GM19324 (cell line): ENCODE data around the gene CRYL1.

ENCODE experiments used
- ATAC-seq: cut with Tn5 transposase; IDR thresholded peaks from one replicate; pipeline ENCODE4 v1.9.1; 2021; ENCODE audit warnings: mild to moderate bottlenecking, moderate library complexity; ENCODE audit not compliant: unreplicated experiment, low FRiP score

Gene CRYL1

GRCh38 chr13:20429682-20430081 is 96.0 kb downstream of the CRYL1 start:
- no peak for ATAC-seq

- no peak for ATAC-seq
Observed at GRCh38 chr13:20428666-20429644, 96.7 kb downstream of the CRYL1 start.

- no peak for ATAC-seq
Observed at GRCh38 chr13:20426766-20427448, 98.8 kb downstream of the CRYL1 start.

DNA sequence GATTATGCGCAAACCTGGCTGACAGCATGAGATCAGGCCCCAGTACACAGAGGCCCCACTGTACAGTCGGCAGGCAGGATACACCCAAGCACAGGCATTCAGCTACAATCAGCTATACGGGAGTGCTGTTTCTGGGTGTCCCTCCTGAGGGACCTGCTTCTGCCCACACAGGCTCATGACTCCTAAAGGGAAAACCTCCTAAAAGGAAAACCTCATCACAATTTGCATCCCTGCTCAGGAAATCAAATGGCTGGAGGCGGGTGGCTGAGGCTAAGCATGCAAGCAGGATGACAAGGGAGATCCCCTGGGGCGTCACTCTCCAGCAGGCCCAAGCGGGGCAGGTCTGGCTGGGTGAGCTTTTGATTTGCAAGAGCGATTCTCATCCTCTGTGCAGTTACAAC is 99.8 kb downstream of the CRYL1 start:
- ATAC-seq = no peak

GRCh38 chr13:20424949-20425348 is 100.7 kb downstream of the CRYL1 start:
- no peak for ATAC-seq

GRCh38 chr13:20424559-20424852 is 101.2 kb downstream of the CRYL1 start:
- no peak for ATAC-seq

GRCh38 chr13:20422362-20422761 is 103.3 kb downstream of the CRYL1 start:
- no peak for ATAC-seq

GRCh38 chr13:20420938-20421337 is 104.7 kb downstream of the CRYL1 start:
- no peak for ATAC-seq

- no peak for ATAC-seq
Observed at GRCh38 chr13:20418953-20419352, 106.7 kb downstream of the CRYL1 start.

GRCh38 chr13:20416223-20416745 is 109.4 kb downstream of the CRYL1 start:
- ATAC-seq = no peak

DNA sequence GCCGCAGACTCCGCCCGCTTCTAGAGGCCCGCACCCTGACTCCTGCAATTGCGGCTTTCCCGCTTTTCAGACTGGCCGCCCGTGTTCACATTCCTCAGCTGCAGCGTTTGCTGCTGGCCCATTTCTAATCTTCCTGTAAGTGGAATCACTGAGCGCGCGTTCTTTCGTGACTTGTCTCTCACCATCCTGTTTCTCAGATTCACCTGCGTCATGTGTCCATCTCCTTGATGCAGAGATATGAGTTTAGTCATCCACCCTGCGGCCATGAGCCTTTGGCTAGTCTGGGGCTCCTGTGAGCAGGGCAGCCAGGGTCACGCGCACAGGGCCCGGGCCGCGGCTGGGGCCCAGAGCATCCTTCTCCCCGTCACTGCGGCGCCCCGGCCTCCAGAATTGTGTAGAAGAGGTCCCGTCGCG is 110.0 kb downstream of the CRYL1 start:
- ATAC-seq = no peak

DNA sequence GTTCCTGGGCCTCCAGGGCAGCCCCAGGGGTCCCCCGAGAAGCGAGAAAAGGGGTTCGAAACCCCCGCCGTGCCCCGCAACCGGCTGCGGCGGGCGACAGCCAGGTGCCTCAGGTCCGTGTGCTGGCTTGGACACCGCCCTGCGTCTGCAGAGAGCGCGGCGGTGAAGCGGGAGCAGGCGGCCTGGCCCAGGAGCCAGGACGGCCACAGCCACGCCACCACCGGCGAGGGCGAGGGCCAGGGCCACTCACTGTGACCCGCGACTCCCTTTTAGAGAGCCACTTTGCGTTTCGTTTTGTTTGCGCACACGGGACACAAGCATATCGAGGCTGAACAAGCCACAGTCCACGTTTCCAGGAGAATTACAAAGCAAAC is 110.4 kb downstream of the CRYL1 start:
- no peak for ATAC-seq

GRCh38 chr13:20414546-20415305 is 110.9 kb downstream of the CRYL1 start:
- no peak for ATAC-seq

GRCh38 chr13:20412691-20413355 is 112.8 kb downstream of the CRYL1 start:
- ATAC-seq = no peak

DNA sequence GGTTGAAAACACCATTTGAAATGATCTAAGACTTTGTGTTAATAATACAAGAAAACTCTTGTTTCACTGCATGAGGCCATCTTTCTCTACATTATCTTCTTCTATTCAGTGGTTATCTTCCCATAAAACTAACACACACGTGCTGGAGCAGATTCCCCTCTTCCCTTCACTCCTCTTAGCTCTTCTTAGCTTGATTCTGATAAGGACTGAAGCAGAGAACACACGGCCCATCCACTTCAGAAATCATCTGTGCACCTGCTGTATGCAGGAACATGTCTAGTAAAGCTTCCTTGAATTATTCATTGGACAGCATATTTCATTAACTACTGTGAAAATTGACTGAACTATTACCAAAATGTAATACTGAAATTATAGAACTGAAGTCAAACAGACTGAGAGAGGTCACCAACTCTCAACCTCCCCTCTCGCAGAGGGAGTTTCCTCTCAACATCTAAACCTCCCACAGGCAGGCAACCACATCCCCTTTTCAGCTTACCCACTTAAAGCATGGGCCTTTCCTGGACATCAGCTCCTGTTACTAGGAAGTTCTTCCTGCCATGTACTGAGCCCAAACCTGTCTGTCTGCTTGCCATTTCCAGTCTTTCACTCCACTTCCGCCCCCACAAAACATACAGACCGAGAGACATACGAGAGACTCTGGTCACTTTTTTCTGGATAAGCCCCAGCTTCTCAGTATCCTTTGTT is 113.9 kb downstream of the CRYL1 start:
- ATAC-seq = peak; percentile 69

DNA sequence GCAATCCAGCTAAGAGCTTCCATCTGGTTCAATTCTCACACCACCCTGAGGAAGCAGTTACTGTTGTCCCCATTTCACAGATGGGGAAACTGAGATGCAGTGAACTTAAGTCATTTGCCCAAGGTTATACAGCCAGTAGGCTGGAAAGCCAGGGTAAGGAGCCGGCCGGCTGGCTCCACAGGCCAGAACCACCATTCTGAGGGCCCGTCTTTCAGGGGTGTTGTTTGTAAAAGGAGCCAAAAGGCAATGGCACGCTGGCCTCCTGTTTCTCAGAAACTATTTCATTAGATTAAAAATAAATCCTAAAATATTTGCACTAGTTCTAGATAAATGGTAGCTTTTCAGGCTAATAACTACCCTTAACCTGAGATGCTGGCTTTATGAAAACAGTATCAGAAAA is 114.9 kb downstream of the CRYL1 start:
- no peak for ATAC-seq

GRCh38 chr13:20408181-20408580 is 117.5 kb downstream of the CRYL1 start:
- ATAC-seq = no peak

- ATAC-seq = no peak
Observed at GRCh38 chr13:20407759-20408158, 117.9 kb downstream of the CRYL1 start.

DNA sequence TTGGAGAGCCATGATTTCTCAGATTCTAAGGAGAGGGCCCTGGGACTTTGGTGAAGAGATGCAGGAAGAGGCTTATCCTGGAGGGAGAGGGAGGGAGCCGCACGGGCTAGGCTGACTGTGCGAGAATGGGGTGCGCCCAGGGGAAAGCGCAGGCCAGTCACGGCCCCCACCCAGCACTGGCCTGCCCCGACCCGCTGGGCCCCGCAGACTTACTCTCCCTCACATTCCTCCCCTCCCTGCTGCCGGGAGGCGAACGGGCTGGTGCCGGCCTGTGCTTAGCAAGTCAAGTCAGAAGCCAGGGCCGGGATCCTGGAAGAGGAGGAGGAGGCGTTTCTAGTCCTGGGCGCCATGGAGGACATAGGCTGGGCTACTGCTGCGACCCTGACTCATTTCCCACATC is 120.0 kb downstream of the CRYL1 start:
- no peak for ATAC-seq
